C4-2B (cell line): ENCODE results near the gene ZKSCAN4.

Source experiments
- ZFX ChIP-seq: fragments of 450-650 bp; IDR thresholded peaks from 2 replicates; pipeline ENCODE4 v1.6.1; 2017
- TF ChIP-seq, protein P1 (sequence below): fragments of 450-650 bp; conservative IDR thresholded peaks from 2 replicates; pipeline ENCODE4 v1.5.1; 2017; ENCODE audit warnings: mild to moderate bottlenecking

DNA sequence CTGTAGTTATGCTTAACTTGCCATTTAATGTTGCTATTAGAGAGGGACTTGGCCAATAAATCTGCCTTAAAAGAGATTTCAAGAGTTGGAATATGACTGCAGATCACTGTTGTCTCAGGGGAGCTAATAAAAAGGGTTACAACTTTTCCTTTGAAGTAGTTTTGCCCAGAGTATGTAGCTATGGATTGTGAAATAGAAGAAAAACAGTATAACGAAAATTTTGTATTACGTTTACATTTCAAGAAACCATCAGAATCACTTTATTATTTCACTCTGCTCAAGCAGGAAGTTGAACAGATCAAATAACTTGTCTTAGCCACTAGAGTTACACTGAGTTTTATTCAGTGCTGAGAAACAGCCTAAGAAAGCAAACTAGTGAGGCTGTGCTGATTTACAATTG is 11.9 kb upstream of the ZKSCAN4 start:
- TF ChIP-seq, protein P1, sequence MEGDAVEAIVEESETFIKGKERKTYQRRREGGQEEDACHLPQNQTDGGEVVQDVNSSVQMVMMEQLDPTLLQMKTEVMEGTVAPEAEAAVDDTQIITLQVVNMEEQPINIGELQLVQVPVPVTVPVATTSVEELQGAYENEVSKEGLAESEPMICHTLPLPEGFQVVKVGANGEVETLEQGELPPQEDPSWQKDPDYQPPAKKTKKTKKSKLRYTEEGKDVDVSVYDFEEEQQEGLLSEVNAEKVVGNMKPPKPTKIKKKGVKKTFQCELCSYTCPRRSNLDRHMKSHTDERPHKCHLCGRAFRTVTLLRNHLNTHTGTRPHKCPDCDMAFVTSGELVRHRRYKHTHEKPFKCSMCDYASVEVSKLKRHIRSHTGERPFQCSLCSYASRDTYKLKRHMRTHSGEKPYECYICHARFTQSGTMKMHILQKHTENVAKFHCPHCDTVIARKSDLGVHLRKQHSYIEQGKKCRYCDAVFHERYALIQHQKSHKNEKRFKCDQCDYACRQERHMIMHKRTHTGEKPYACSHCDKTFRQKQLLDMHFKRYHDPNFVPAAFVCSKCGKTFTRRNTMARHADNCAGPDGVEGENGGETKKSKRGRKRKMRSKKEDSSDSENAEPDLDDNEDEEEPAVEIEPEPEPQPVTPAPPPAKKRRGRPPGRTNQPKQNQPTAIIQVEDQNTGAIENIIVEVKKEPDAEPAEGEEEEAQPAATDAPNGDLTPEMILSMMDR, result no peak
- no peak for TF ChIP-seq ZFX
